GM12874 (cell line): ENCODE measurements around the gene LTF.

ENCODE experiments used
- CTCF ChIP-seq: IDR thresholded peaks from 2 replicates; pipeline ENCODE4 v1.5.1; 2011; ENCODE audit warnings: low read depth, mild to moderate bottlenecking, control low read depth, low read length, moderate library complexity; ENCODE audit not compliant: insufficient read depth

The LTF gene

GRCh38 chr3:46455231-46456115 lies 9.2 kb downstream of the LTF start:
- TF ChIP-seq CTCF, result no peak

- TF ChIP-seq CTCF, result no peak
Measured at GRCh38 chr3:46454606-46455005, 10.1 kb downstream of the LTF start.

GRCh38 chr3:46454209-46454595 lies 10.5 kb downstream of the LTF start:
- TF ChIP-seq CTCF, result no peak

GRCh38 chr3:46453526-46454208 lies 11.0 kb downstream of the LTF start:
- TF ChIP-seq CTCF, result no peak

- peak; percentile 61 for TF ChIP-seq CTCF
Measured at GRCh38 chr3:46449755-46450552, 14.8 kb downstream of the LTF start.

GRCh38 chr3:46448721-46449120 lies 16.0 kb downstream of the LTF start:
- TF ChIP-seq CTCF, result no peak
